ENCODE measurements around the gene IL20. TPM values are rescaled to one million over a fixed set of nuclear protein-coding genes. Genes with fewer than 3 reads are reported as not detected.

IL20 gene
- total RNA-seq, 1 experiment from 2014 or later = not detected

DNA sequence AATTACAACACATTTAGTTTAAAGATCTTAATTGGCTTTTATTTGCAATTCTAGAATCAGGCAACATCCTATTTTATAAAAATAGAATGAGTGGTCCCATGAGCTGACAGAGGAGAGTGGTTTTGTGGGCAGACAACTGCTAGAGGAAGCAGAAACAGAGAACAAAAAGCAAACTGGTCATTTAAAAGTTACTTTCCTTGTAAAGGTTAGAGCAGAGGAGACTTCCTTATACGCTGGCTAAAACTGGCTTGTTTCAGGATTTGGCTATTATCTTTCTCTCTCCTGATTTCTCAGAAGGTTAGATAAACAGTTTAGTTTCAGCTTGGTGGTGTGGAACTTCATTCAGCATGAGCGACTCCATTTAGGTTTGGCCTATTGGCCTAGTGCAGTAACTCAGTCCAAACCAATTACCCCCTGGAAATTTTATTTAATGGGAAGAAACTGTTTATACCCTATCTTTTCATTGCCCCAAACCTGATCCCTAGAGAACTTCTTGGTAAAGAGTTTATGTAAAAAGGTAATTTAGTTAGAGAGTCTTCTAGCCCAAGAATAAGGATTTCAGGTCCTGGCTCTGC lies 32.2 kb upstream of the IL20 start:
- intact Hi-C loops (cut with micrococcal nuclease; ENCODE audit: unreplicated experiment) = no loop called here
- H3K4me3 Mint-ChIP-seq (ENCODE audit: unreplicated experiment) = no peak overlapping the region
- ChIA-PET CTCF (no interaction called here), POLR2A (interaction anchor here (0.6 kb wide), 1 partner anchor 200 kb away, joined by 3 read pairs; no protein-coding TSS in a partner anchor)
- Histone ChIP-seq H3K9me3 (no peaks in the 10 kb centered on the region), H3K27me3 (replicated peaks; ENCODE audit: control insufficient read depth, insufficient read depth, low read length) (peaks cover 2% of the 10 kb centered on the region; the same call in 1 of the 2 replicates), H3K4me1 (no peaks in the 10 kb centered on the region), H3K4me3 (ENCODE audit: low read depth, low read length) (no peak overlapping the region), H3K36me3 (ENCODE audit: control insufficient read depth, insufficient read depth, low read length) (no peaks in the 10 kb centered on the region)
- no peak overlapping the region for H3K27ac Mint-ChIP-seq (ENCODE audit: unreplicated experiment)
- H3K27me3 Mint-ChIP-seq (ENCODE audit: insufficient read depth, unreplicated experiment) = peaks cover 19% of the 10 kb centered on the region
- no peaks in the 10 kb centered on the region for H3K4me1 Mint-ChIP-seq (ENCODE audit: low read depth, unreplicated experiment)
- no peaks in the 10 kb centered on the region for H3K9me3 Mint-ChIP-seq (ENCODE audit: unreplicated experiment)
- H3K36me3 Mint-ChIP-seq (ENCODE audit: insufficient read depth, unreplicated experiment) = no peaks in the 10 kb centered on the region
- BruUV-seq (replicated peaks) = no TSS peak
- DNase-seq = no peak
- TF ChIP-seq, protein P1, sequence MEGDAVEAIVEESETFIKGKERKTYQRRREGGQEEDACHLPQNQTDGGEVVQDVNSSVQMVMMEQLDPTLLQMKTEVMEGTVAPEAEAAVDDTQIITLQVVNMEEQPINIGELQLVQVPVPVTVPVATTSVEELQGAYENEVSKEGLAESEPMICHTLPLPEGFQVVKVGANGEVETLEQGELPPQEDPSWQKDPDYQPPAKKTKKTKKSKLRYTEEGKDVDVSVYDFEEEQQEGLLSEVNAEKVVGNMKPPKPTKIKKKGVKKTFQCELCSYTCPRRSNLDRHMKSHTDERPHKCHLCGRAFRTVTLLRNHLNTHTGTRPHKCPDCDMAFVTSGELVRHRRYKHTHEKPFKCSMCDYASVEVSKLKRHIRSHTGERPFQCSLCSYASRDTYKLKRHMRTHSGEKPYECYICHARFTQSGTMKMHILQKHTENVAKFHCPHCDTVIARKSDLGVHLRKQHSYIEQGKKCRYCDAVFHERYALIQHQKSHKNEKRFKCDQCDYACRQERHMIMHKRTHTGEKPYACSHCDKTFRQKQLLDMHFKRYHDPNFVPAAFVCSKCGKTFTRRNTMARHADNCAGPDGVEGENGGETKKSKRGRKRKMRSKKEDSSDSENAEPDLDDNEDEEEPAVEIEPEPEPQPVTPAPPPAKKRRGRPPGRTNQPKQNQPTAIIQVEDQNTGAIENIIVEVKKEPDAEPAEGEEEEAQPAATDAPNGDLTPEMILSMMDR (IDR thresholded peaks at IDR 0.05; ENCODE audit: insufficient read depth in 1 of 2, low read depth in 1 of 2, low read length in 1 of 2, severe bottlenecking in 1 of 2, unreplicated experiment in 1 of 2) = no peak

DNA sequence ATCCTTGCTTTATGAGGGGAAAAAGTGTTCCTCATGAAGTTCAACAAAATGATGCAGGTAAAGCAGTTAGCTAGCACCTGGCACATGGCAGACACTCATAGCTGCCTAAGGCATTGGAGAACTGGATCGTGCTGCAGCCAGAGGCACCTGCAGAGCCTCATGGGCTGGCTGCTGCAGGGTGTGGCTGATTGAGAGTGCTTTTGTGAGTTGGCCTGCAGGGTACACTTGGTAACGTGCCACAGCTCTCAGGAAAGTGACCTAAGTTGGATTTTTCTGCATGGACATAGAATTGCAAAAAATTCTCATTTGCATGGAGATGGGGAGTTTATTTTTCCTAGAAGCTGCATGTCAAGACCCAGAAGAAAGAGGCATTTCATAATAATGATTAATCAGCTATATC lies 31.6 kb upstream of the IL20 start:
- no peak overlapping the region for H3K27ac Mint-ChIP-seq (ENCODE audit: unreplicated experiment)
- Histone ChIP-seq H3K27me3 (replicated peaks; ENCODE audit: control insufficient read depth, insufficient read depth, low read length) (peaks cover 2% of the 10 kb centered on the region; the same call in 1 of the 2 replicates), H3K36me3 (ENCODE audit: control insufficient read depth, insufficient read depth, low read length) (no peaks in the 10 kb centered on the region), H3K9me3 (no peaks in the 10 kb centered on the region), H3K4me3 (ENCODE audit: low read depth, low read length) (no peak overlapping the region), H3K4me1 (no peaks in the 10 kb centered on the region)
- H3K9me3 Mint-ChIP-seq (ENCODE audit: unreplicated experiment) = no peaks in the 10 kb centered on the region
- H3K36me3 Mint-ChIP-seq (ENCODE audit: insufficient read depth, unreplicated experiment) = no peaks in the 10 kb centered on the region
- no peak overlapping the region for H3K4me3 Mint-ChIP-seq (ENCODE audit: unreplicated experiment)
- TF ChIP-seq, protein P1 (IDR thresholded peaks at IDR 0.05; ENCODE audit: insufficient read depth in 1 of 2, low read depth in 1 of 2, low read length in 1 of 2, severe bottlenecking in 1 of 2, unreplicated experiment in 1 of 2) = no peak
- BruUV-seq (replicated peaks) = no TSS peak
- ChIA-PET POLR2A (interaction anchor here (0.6 kb wide), 1 partner anchor 201 kb away, joined by 3 read pairs; no protein-coding TSS in a partner anchor), CTCF (no interaction called here)
- peaks cover 19% of the 10 kb centered on the region for H3K27me3 Mint-ChIP-seq (ENCODE audit: insufficient read depth, unreplicated experiment)
- intact Hi-C loops (cut with micrococcal nuclease; ENCODE audit: unreplicated experiment) = no loop called here
- no peaks in the 10 kb centered on the region for H3K4me1 Mint-ChIP-seq (ENCODE audit: low read depth, unreplicated experiment)
- no peak for DNase-seq

DNA sequence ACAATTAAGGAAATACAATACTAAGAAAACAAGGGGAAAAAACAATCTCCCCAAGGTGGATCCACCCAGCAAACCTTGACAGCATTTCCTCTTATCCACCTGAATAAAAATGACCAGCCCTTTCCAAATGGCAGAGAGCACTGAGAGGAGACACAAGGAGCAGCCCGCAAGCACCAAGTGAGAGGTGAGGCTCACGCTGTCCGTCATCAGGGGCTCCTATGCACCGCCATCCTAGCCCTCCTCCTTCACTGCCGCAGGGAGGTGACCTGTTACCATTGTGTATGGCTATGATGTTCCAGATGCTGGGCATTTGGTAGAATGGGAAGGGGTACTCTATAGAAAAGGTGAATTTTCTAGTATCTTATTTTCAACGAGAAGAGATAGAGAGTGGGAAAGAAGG lies 31.2 kb upstream of the IL20 start:
- TF ChIP-seq, protein P1 (IDR thresholded peaks at IDR 0.05; ENCODE audit: insufficient read depth in 1 of 2, low read depth in 1 of 2, low read length in 1 of 2, severe bottlenecking in 1 of 2, unreplicated experiment in 1 of 2) = no peak
- Histone ChIP-seq H3K36me3 (ENCODE audit: control insufficient read depth, insufficient read depth, low read length) (no peaks in the 10 kb centered on the region), H3K9me3 (no peaks in the 10 kb centered on the region), H3K4me1 (no peaks in the 10 kb centered on the region), H3K4me3 (ENCODE audit: low read depth, low read length) (no peak overlapping the region), H3K27me3 (replicated peaks; ENCODE audit: control insufficient read depth, insufficient read depth, low read length) (peaks cover 4% of the 10 kb centered on the region; the same call in 1 of the 2 replicates)
- H3K27ac Mint-ChIP-seq (ENCODE audit: unreplicated experiment) = no peak overlapping the region
- no peaks in the 10 kb centered on the region for H3K4me1 Mint-ChIP-seq (ENCODE audit: low read depth, unreplicated experiment)
- no peaks in the 10 kb centered on the region for H3K9me3 Mint-ChIP-seq (ENCODE audit: unreplicated experiment)
- H3K27me3 Mint-ChIP-seq (ENCODE audit: insufficient read depth, unreplicated experiment) = peaks cover 17% of the 10 kb centered on the region
- CTCF ChIA-PET = no interaction called here
- POLR2A ChIA-PET = no interaction called here
- H3K4me3 Mint-ChIP-seq (ENCODE audit: unreplicated experiment) = no peak overlapping the region
- DNase-seq = no peak
- intact Hi-C loops (cut with micrococcal nuclease; ENCODE audit: unreplicated experiment) = no loop called here
- no TSS peak for BruUV-seq (replicated peaks)
- no peaks in the 10 kb centered on the region for H3K36me3 Mint-ChIP-seq (ENCODE audit: insufficient read depth, unreplicated experiment)

Data from Caco-2 (cell line).